A673 (cell line): ENCODE results near the gene ALDH9A1. TPM values are rescaled to one million over a fixed set of nuclear protein-coding genes. Genes with fewer than 3 reads are reported as not detected.

Source experiments
- BruUV-seq: library from RNA; stranded (reverse); fragments of 400-500 nt; replicated peaks from 2 replicates; lab custom pipeline; 2021; lab: Mats Ljungman, UMichigan
- CTCF ChIA-PET: fragments of 300-600 bp; sonication (Branson Sonifier 250); formaldehyde crosslinking; loops from one replicate; lab custom pipeline; 2022; ENCODE audit warnings: antibody characterized with exemption; lab: Charles Lee
- POLR2A ChIA-PET: fragments of 300-600 bp; sonication (Branson Sonifier 250); formaldehyde crosslinking; loops from one replicate; lab custom pipeline; 2022; ENCODE audit warnings: antibody characterized with exemption; ENCODE audit not compliant: low non-redundant PET; lab: Charles Lee
- DNase-seq: peaks from one replicate; pipeline ENCODE4 v3.0.0-alpha.2; 2015; ENCODE audit warnings: low spot score
- H3K27ac ChIP-seq: fragments of 200-600 bp; sonication (generic); 2 replicates; pipeline ENCODE4 v1.5.1; 2016; ENCODE audit warnings: mixed run types, low read depth, mild to moderate bottlenecking, mixed read lengths, antibody characterized with exemption, low read length; ENCODE audit not compliant: poor library complexity, severe bottlenecking
- H3K27me3 ChIP-seq: fragments of 200-600 bp; sonication (generic); replicated peaks from 2 replicates; pipeline ENCODE4 v1.6.1; 2017; ENCODE audit warnings: mixed run types, low read depth, mild to moderate bottlenecking, mixed read lengths, antibody characterized with exemption, low read length; ENCODE audit not compliant: insufficient read depth, poor library complexity
- H3K36me3 ChIP-seq: fragments of 200-600 bp; sonication (generic); 2 replicates; pipeline ENCODE4 v1.6.1; 2016; ENCODE audit warnings: mixed run types, mild to moderate bottlenecking, mixed read lengths, antibody characterized with exemption, low read length; ENCODE audit not compliant: insufficient read depth, poor library complexity, severe bottlenecking
- H3K4me1 ChIP-seq: fragments of 200-600 bp; sonication (generic); 2 replicates; pipeline ENCODE4 v1.6.1; 2017; ENCODE audit warnings: mixed run types, mild to moderate bottlenecking, mixed read lengths, antibody characterized with exemption, low read length; ENCODE audit not compliant: insufficient read depth, poor library complexity, severe bottlenecking
- H3K4me3 ChIP-seq: fragments of 200-600 bp; sonication (generic); 2 replicates; pipeline ENCODE4 v1.5.1; 2016; ENCODE audit warnings: low read depth, mixed run types, mild to moderate bottlenecking, mixed read lengths, low read length; ENCODE audit not compliant: poor library complexity, severe bottlenecking
- H3K9me3 ChIP-seq: fragments of 200-600 bp; sonication (generic); 2 replicates; pipeline ENCODE4 v1.6.1; 2016; ENCODE audit warnings: mixed run types, low read depth, mild to moderate bottlenecking, mixed read lengths, antibody characterized with exemption, low read length; ENCODE audit not compliant: poor library complexity, severe bottlenecking
- EZH2 ChIP-seq: fragments of 200-600 bp; sonication (generic); IDR thresholded peaks from 2 replicates; pipeline ENCODE4 v1.6.1; 2017; ENCODE audit warnings: borderline replicate concordance, low read depth, mild to moderate bottlenecking, mixed read lengths, antibody characterized with exemption, low read length; ENCODE audit not compliant: poor library complexity, severe bottlenecking
- intact Hi-C: fragments of 100-400 bp; cut with micrococcal nuclease; formaldehyde crosslinking; loops from one replicate; pipeline ENCODE4 v1.10.0; 2022; ENCODE audit not compliant: unreplicated experiment
- total RNA-seq: library from RNA; stranded (reverse); gene quantifications from 2 replicates; pipeline ENCODE4 v1.2.3, GENCODE V29; 2021
- TF ChIP-seq, protein P1 (sequence below): fragments of 300-800, 200-600 bp; sonication (generic); conservative IDR thresholded peaks from 2 replicates; pipeline ENCODE4 v1.5.1; 2017; ENCODE audit warnings: low read depth, mild to moderate bottlenecking, antibody characterized with exemption, low read length, moderate library complexity, mixed read lengths

Gene ALDH9A1
- total RNA-seq, 1 experiment from 2014 or later = 83.0 TPM

DNA sequence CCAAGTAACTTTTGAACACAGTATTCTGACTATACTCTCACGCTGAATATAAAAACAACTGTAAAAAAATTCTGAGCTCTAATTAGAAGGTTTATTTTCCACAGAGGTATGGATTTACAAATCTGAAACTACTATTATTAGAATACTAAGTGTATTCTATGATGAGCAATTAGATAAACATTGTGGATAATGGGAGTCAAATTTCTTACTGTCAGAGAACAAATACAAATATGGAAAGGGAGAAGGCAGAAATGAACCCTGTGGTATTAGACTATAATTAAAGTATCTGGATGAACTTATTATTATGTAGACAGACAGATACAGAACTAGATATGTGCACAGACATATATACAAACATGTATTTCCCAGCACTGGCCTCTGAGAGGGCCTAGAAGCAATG is 22.6 kb downstream of the ALDH9A1 start:
- Histone ChIP-seq H3K9me3 (no peaks in the 10 kb centered on the region), H3K36me3 (peaks cover 53% of the 10 kb centered on the region), H3K27ac (no peak overlapping the region), H3K4me3 (no peak overlapping the region), H3K27me3 (no peaks in the 10 kb centered on the region), H3K4me1 (no peaks in the 10 kb centered on the region)
- intact Hi-C loops = no loop called here
- no TSS peak for BruUV-seq
- no peak for TF ChIP-seq EZH2
- TF ChIP-seq, protein P1, sequence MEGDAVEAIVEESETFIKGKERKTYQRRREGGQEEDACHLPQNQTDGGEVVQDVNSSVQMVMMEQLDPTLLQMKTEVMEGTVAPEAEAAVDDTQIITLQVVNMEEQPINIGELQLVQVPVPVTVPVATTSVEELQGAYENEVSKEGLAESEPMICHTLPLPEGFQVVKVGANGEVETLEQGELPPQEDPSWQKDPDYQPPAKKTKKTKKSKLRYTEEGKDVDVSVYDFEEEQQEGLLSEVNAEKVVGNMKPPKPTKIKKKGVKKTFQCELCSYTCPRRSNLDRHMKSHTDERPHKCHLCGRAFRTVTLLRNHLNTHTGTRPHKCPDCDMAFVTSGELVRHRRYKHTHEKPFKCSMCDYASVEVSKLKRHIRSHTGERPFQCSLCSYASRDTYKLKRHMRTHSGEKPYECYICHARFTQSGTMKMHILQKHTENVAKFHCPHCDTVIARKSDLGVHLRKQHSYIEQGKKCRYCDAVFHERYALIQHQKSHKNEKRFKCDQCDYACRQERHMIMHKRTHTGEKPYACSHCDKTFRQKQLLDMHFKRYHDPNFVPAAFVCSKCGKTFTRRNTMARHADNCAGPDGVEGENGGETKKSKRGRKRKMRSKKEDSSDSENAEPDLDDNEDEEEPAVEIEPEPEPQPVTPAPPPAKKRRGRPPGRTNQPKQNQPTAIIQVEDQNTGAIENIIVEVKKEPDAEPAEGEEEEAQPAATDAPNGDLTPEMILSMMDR = no peak
- CTCF ChIA-PET = no interaction called here
- DNase-seq = no peak
- POLR2A ChIA-PET = no interaction called here

DNA sequence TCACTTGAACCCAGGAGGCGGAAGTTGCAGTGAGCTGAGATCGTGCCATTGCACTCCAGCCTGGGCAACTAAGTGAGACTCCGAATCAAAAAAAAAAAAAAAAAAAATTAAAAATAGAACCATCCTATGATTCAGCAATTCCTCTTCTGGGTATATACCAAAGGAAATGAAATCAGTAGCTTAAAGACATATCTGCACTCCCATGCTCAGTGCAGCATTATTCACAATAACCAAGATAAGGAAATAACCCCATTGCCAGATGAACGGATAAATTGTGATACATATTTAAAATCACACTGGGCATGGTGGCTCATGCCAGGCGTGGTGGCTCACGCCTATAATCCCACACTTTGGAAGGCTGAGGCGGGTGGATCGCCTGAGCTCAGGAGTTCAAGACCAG is 23.8 kb downstream of the ALDH9A1 start:
- no TSS peak for BruUV-seq
- Histone ChIP-seq H3K4me1 (no peaks in the 10 kb centered on the region), H3K27ac (no peak overlapping the region), H3K9me3 (no peaks in the 10 kb centered on the region), H3K4me3 (no peak overlapping the region), H3K36me3 (peaks cover 41% of the 10 kb centered on the region), H3K27me3 (no peaks in the 10 kb centered on the region)
- no peak for DNase-seq
- intact Hi-C loops = no loop called here
- ChIA-PET POLR2A (no interaction called here), CTCF (no interaction called here)
- no peak for TF ChIP-seq EZH2
- TF ChIP-seq, protein P1 = no peak

DNA sequence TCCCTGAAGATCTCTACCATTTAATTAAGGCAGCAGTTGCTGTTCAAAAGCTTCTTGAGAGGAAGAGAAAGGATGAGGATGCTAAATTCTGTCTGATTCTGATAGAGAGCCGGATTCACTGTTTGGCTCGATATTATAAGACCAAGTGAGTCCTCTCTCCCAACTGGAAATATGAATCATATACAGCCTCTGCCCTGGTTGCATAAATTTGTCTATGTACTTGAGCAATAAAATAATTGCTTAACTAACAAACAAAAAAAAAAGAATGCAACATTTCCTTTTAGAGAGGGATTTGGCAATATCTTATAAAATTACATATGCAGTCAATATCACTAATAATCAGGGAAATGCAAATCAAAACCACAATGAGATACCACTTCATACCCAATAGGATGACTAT is 26.8 kb downstream of the ALDH9A1 start:
- no peak overlapping the region for H3K4me3 ChIP-seq
- intact Hi-C loops = no loop called here
- TF ChIP-seq EZH2 = no peak
- TF ChIP-seq, protein P1 = no peak
- H3K4me1 ChIP-seq = no peaks in the 10 kb centered on the region
- BruUV-seq = no TSS peak
- POLR2A ChIA-PET = no interaction called here
- peaks cover 51% of the 10 kb centered on the region for H3K36me3 ChIP-seq
- CTCF ChIA-PET = no interaction called here
- DNase-seq = no peak
- H3K9me3 ChIP-seq = no peaks in the 10 kb centered on the region
- H3K27ac ChIP-seq = no peak overlapping the region
- H3K27me3 ChIP-seq = no peaks in the 10 kb centered on the region
